ENCODE measurements around the gene PIK3C2B.

GRCh38 chr1:204455063-204455830 lies 39.4 kb downstream of the PIK3C2B start:
- TF ChIP-seq CTCF (IDR thresholded peaks at IDR 0.05) (no peak), POLR2A (IDR thresholded peaks at IDR 0.05) (no peak)
